NCI-H187 treated with DMSO at 0.1 percent for 48 hours (cell line): ENCODE results near the gene PPHLN1.
"Not testable (repeated sequence)": the region's sequence is repeated elsewhere in the genome, so short reads cannot be mapped to it uniquely, and the experiment has no call there.

Source experiments
- DNase-seq: peaks from one replicate; lab custom pipeline; 2025; lab: John Stamatoyannopoulos, UW

Gene PPHLN1

DNA sequence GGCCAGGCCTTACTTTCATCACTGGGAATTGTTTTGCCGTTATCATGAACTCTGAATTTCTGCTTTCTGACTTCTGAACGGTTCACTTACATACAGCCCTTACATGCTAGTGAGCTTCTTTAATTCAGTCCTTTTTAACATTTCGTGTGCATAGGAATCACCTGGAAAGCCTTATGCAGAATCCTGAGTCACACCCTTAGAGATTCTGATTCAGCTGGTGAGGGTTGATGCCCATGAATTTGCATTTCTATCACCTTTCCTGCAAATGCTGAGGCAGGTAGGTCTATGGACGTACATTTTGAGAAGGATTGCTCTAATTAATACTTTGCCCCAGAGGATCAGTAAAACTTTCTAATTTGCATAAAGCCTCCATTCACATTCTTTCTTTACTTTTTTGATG lies 44.0 kb downstream of the PPHLN1 start:
- DNase-seq: no peak

DNA sequence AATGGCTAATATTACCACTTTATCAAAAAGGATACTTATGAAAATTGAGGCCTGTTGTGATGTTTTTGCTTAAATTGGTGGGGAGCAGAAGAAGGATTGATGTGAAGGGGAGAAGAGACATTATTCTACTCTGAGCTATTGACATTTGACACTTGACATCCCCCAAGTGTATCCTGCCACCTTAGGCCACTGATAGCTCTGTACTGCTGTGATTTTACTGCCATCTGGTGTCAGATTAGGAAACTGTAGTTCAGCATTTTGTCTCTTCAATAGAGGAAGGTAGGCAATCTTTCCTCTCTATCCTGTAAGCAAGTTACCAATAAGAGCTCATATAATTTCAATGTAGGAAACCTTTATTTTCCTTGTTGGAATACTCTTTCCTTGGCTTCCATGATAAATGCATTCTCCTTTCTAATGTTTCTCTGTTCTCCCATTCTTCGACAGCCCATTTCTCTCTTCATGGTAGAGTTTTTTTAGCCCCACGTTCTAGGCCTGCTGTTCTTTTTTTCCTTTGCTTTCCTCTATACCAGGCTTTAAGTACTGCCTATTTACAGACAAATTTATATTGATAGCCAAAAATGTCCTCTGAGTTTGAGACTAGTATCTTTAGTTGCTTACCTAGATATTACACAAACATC lies 46.3 kb downstream of the PPHLN1 start:
- DNase-seq: peak; percentile 21

DNA sequence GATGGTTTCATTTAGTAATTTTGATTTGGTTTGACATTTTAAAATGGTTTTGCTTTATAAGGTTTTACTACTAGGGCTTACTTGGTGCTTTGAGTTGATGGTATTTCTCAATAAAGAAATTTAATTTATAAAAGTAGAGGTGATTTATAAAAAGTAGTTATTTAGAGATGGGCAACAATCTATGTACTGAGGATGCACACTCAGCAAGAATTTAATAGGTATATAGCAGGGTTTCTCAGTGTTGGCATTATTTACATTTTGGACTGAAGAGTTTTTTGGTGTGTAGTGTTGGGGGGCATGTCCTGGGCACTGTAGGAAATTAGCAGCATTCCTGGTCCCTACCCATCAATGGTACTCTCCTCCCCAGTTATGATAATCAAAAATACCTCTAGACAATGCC lies 47.7 kb downstream of the PPHLN1 start:
- DNase-seq: no peak

DNA sequence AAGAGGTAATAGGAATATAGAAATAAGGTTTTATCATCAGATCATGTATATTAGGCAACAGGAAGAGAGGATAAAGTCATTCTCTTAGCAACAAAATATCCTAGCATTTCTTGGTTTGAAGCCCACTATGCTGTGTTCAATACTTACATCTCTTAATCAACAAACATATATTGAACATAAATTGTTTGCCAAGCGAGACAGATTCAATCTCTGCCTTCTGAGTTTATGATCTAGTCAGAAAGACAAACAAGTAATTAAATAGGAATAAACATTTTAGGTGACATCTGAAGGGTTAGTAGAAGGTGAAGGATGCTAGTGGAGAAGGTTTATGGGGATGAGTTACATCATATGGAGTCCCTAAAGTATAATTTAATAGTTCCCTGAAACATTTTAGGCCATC lies 54.8 kb downstream of the PPHLN1 start:
- no peak for DNase-seq

DNA sequence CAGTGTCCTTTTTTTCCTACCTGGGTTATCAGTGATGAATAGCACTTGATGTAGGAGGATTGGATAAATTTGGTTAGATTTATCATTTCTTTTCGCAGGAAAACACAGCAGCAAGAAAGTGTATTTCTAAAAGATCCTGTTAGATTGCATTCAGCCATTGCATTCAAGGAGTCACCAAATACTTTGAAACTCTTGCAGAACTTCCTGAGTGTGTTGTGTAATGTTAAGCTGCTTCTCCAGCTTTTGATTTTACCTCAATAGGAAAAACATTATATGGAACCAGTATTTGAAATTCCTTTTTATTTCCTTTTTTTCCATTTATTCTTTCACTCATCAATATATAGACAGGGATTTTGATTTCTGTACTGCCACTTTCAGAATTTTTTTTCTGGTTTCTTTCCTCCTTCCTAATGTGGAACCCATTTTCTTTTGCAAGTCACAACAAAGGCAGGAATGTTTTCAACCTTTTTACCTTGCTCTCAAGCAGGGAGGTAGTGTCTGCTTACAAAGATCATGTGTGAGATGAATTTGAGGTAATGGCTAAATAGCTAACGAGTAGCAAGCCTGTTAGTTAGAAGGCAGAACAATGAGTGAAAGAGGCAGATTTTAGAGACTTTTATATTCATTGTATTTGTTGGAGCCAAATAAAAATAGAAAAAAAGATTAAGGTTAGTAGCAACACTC lies 56.2 kb downstream of the PPHLN1 start:
- DNase-seq: no peak

GRCh38 chr12:42385326-42385841 lies 59.4 kb downstream of the PPHLN1 start:
- DNase-seq: no peak

DNA sequence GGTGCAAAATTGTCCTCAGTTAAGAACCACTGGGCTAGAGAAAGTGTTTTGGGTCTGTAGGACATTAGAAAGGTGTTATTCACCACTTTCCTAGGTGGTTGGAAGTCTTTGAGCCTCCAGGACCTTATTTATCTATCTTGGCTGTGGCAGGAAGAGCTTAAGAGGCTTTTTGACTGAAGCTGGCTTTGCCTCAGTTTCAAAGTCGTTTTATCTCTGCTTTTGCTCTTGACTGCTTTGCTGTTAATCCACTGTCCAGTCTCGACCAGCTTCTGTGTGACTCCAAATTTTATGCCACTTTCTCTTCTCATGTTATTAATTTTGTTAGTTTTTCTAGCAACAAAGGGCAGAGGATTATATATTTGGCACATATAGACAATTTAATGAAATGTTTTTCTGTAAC lies 60.3 kb downstream of the PPHLN1 start:
- DNase-seq: no peak

DNA sequence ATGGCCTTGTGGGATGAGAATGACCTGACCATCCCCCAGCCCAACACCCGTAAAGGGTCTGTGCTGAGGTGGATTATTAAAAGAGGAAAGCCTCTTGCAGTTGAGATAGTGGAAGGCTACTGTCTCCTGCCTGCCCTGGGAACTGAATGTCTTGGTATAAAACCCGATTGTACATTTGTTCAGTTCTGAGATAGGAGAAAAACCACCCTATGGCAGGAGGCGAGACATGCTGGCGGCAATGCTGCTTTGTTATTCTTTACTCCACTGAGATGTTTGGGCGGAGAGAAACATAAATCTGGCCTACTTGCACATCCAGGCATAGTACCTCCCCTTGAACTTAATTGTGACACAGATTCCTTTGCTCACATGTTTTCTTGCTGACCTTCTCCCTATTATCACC lies 62.1 kb downstream of the PPHLN1 start:
- DNase-seq: not testable (repeated sequence)

DNA sequence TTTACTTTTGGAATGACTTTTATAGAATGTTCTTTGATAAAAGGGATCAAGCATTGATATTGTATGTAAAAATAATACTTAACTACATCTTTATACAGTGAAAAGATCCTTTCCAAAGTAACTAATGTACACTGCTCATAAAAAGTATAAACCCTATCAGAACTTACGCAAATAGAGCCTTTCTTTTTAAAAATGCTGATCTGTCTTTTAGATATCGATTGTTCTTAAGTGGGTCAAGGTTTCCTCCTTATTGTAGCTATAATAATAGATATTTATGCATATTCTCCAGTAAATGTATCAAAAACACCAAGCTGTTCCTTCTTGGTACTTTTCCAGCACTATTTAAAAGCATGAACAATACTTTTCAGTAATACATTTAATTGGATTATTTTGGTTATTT lies 68.5 kb downstream of the PPHLN1 start:
- no peak for DNase-seq

- no peak for DNase-seq
Observed at GRCh38 chr12:42396473-42397259, 70.7 kb downstream of the PPHLN1 start.

GRCh38 chr12:42402821-42403411 lies 76.9 kb downstream of the PPHLN1 start:
- no peak for DNase-seq

DNA sequence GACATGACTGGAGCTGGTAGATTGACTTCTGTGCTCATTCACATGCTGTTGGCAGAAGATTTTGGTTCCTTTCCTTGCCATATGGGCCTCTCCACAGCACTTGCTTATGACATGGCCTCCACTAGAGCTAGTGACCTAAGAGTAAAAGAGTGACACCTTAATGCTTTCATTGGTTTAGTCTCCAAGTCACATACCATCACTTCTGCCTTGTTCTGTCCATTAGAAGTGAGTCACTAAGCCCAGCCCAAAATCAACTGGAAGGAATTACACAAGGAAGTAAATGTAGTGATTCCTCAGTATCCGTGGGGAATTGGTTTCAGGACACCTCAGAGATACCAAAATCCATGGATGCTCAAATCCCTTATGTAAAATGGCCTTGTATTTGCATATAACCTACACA lies 81.3 kb downstream of the PPHLN1 start:
- DNase-seq: no peak

DNA sequence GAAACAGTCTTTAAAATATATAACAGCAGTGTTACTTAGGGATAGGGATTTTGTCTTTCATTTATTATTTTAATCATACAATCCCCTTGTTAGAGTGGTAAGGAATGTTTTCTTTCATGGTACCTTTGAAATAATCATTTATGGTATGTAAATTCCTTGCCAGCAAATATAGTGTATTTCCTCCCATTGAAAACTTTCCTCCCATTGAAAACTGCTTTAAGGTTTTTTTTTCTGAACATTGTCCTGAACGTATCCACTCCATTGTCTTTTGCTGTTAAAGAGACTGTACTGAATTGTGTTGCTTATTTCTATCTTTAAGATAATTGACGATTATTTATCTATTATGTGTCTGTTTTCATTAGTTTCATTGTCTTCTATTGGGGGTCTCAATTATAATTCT lies 83.5 kb downstream of the PPHLN1 start:
- DNase-seq: no peak

GRCh38 chr12:42410340-42410739 lies 84.4 kb downstream of the PPHLN1 start:
- DNase-seq: no peak

DNA sequence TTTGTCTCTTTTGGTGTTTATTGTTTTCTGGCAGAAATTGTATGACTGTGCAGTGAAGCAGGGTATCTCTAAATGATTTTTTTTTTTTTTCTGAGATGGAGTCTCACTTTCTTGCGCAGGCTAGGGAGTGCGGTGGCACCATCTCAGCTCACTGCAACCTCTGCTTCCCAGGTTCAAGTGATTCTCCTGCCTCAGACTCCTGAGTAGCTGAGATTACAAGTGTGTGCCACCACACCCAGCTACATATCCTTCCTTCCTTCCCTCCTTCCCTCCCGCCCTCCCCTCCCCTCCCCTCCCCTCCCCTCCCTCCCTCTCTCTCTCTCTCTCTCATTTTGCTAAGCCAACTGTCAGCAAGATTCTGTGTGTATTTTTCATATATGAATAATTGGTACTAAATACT lies 94.4 kb downstream of the PPHLN1 start:
- no peak for DNase-seq

DNA sequence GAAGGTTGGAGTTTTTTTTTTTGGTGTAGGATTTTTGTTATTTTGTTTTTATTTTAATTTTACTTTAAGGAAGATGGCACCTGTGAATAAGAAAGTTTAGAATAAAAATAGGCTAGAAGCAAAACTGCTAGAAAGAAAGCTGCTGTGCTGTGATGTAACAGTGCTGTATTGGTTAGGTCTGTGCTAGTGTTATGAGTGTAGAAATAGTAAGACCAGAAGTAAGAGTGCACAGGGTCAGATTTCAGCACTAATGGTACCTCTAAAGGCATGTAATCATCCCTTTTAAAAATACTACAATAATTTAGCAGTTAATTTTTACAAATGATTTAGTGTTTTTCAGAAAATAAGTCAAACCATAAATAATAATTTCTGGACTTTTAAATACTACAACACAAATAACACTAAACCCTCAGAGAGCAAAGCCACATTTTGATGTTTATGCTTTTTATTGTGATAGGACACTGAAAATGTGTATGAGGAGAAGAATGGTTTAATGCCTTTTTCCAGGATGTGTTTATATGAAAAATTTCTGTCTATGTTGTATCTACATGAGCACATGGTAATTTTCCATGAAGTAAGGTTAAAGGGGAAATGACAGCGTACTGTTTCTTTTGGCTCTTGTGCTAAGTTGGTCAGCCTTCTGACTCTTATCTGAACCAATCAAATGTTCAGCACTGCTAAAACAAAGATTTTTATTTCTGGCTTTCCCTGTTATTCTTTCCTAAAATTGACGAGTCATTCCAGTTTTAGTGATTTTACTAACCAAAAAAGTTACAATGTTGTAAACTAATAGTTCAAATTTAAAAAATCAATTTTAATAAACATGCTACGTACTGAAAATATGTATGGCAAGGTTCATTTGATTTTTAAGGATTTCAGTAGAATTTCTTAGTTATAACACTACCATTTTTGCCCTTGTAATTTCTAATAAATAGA lies 96.1 kb downstream of the PPHLN1 start:
- DNase-seq: no peak

DNA sequence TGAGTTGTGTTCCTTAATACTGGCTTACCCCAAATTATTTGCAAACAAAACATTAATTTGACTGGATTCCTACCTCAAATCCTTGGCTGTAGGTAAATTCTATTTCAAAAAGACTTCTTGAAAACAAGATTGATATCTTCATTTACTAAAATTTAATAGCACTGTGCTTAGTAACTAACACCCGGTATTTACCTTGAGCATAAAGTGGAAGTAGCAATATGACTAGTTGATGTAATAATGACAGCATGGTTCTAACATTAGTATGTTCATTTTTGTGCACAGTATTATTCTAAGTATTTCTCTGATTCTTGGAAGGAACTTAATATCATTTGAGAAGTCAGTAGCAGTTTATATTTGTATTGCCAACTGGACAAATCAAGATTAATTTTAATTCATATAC lies 96.8 kb downstream of the PPHLN1 start:
- DNase-seq: no peak

- DNase-seq: no peak
Observed at GRCh38 chr12:42426746-42427145, 100.8 kb downstream of the PPHLN1 start.

DNA sequence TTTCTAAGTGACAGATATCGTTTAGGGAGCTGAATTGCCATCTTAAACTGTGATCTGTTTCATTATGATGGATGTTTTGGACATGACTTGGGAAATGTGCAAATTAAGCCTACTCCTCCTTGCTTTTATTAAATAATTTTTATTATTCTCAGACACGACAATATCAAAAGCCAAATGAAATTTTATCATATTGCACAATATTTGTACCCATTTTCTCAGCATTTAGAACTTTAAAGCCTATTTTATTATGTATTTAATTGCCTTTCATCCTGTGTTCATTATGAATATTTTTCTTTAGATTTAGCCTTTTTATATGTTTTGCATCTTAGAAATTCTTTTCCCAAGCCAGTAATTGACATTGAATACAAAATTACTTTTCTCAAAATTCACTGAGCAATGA lies 102.9 kb downstream of the PPHLN1 start:
- no peak for DNase-seq

GRCh38 chr12:42432517-42433140 lies 106.7 kb downstream of the PPHLN1 start:
- DNase-seq: no peak

- DNase-seq: no peak
Observed at GRCh38 chr12:42440608-42441007, 114.6 kb downstream of the PPHLN1 start.
